HG03520 (cell line): ENCODE results near the gene IQGAP1.
"Not testable (repeated sequence)": the region's sequence is repeated elsewhere in the genome, so short reads cannot be mapped to it uniquely, and the experiment has no call there.

Experiments used
- ATAC-seq: cut with Tn5 transposase; IDR thresholded peaks from one replicate; pipeline ENCODE4 v1.9.1; 2021; ENCODE audit warnings: mild to moderate bottlenecking, moderate library complexity; ENCODE audit not compliant: unreplicated experiment

Gene IQGAP1

GRCh38 chr15:90524018-90524803 is 136.2 kb downstream of the IQGAP1 start:
- not testable (repeated sequence) for ATAC-seq

DNA sequence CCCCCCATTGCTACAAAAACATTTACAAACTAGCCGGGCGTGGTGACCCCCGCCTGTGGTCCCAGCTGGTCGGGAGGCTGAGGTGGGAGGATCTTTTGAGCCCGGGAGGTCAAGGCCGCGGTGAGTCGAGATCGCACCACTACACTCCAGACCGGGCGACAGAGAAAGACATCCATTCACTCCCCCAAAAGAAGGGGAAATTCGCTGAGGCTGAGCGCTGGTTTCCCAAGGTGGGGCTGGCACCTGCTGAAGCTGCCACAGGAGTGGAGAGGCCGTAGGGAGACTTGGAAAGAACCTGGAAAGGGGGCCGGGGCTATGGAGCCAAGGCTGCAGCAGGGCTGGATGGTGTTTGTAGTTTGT is 140.9 kb downstream of the IQGAP1 start:
- ATAC-seq: no peak

GRCh38 chr15:90529371-90530249 is 141.6 kb downstream of the IQGAP1 start, which contains the start of gene CRTC3:
TSS of gene CRTC3 (plus strand) at chr15:90529923. CDS start at chr15:90530072, 149 bp downstream.
- peak; percentile 60 for ATAC-seq

DNA sequence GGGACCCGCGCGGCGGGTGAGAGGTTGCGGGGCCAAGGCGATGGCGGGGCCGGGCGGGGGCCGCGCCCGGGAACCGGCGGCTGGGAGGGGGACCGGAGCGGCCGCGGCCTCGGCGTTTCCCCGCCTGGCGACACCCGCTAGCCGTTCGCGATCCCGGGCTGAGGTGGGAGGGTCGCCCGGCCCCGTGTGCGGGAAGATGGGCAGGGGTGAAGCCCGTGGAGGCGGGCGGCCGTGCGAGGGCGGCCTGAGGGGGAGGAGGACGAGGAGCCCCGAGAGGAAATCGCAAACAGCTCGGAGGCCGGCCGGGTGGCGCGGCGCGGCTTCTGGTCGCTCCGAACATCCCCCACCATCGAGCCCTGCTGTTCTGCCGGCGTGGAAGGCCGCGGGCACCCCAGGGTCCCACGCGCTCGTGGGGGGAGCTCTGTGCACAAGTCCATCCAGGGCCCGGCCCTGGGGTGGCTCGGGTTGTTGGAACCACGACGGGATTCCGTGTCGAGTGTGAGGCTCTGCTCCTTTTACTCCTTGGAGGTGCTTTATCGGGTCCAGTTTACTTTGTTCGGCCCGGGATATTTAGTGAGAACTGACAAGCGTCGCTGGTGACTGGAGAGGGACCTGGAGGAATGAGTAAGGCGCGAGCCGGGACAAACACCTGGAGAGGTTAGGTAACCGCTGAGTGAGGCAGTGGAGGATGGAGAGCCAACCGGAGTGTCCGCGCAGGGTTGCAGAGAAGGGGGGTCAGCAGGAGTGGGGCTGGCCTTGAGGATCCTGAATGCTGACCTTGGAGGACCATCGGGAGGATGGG is 142.4 kb downstream of the IQGAP1 start:
- ATAC-seq: peak; percentile 36

DNA sequence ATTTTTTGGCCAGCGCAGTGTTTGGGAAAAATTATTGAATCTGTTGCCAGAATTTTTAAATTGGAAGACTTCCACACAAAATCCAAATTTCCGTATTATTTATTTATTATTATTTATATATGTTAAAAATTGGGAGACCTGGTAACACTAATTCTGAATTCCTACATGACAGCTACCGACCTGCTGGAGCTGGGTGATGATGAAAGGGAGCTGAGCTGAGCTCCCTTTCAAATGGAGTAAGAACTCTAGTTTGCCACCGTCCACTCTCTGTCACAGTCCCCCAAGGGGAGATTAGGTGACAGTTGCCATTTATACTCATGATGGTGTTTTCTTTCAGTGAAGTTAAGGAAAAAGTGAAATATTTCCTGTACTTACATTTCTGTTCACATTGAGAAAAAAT is 143.1 kb downstream of the IQGAP1 start:
- ATAC-seq: no peak

GRCh38 chr15:90535254-90535653 is 147.2 kb downstream of the IQGAP1 start:
- ATAC-seq: no peak

- ATAC-seq: no peak
Observed at GRCh38 chr15:90539789-90540188, 151.7 kb downstream of the IQGAP1 start.

GRCh38 chr15:90540768-90541167 is 152.7 kb downstream of the IQGAP1 start:
- ATAC-seq: no peak

- ATAC-seq: no peak
Observed at GRCh38 chr15:90545095-90545494, 157.1 kb downstream of the IQGAP1 start.

GRCh38 chr15:90547540-90547939 is 159.5 kb downstream of the IQGAP1 start:
- ATAC-seq: no peak

- no peak for ATAC-seq
Observed at GRCh38 chr15:90550919-90551318, 162.9 kb downstream of the IQGAP1 start.
